SK-N-SH treated with all-trans-retinoic acid at 6 μM for 48 hours (cell line): ENCODE data around the gene USP15.
"Not testable (repeated sequence)": the region's sequence is repeated elsewhere in the genome, so short reads cannot be mapped to it uniquely, and the experiment has no call there.

Experiments
- CREB5 ChIP-seq: fragments of 250-450 bp; sonication (Bioruptor Pico); IDR thresholded peaks from 2 replicates; pipeline ENCODE4 v1.5.1; 2020; ENCODE audit warnings: low read depth, mild to moderate bottlenecking, moderate library complexity
- CSRNP3 ChIP-seq: fragments of 250-450 bp; sonication (Bioruptor Pico); IDR thresholded peaks from 2 replicates; pipeline ENCODE4 v1.5.1; 2021; ENCODE audit warnings: mild to moderate bottlenecking, moderate library complexity
- ESRRG ChIP-seq: fragments of 250-450 bp; sonication (Bioruptor Pico); IDR thresholded peaks from 2 replicates; pipeline ENCODE4 v1.6.1; 2021; ENCODE audit warnings: mild to moderate bottlenecking
- GLIS3 ChIP-seq: fragments of 250-450 bp; sonication (Bioruptor Pico); IDR thresholded peaks from 2 replicates; pipeline ENCODE4 v1.5.0; 2020; ENCODE audit warnings: mild to moderate bottlenecking, moderate library complexity
- PATZ1 ChIP-seq: fragments of 250-450 bp; sonication (Bioruptor Pico); IDR thresholded peaks from 2 replicates; pipeline ENCODE4 v1.8.0; 2020; ENCODE audit warnings: mild to moderate bottlenecking, moderate library complexity, borderline replicate concordance
- PPARA ChIP-seq: fragments of 250-450 bp; sonication (Bioruptor Pico); IDR thresholded peaks from 2 replicates; pipeline ENCODE4 v1.5.0; 2020; ENCODE audit warnings: mild to moderate bottlenecking, borderline replicate concordance
- ZFP3 ChIP-seq: fragments of 250-450 bp; sonication (Bioruptor Pico); IDR thresholded peaks from 2 replicates; pipeline ENCODE4 v1.5.0; 2020; ENCODE audit warnings: mild to moderate bottlenecking, moderate library complexity
- ZNF70 ChIP-seq: fragments of 450-650 bp; formaldehyde crosslinking; IDR thresholded peaks from 2 replicates; pipeline ENCODE4 v1.5.0; 2020; ENCODE audit warnings: mild to moderate bottlenecking, moderate library complexity
- ZNF8 ChIP-seq: fragments of 450-650 bp; formaldehyde crosslinking; IDR thresholded peaks from 2 replicates; pipeline ENCODE4 v1.5.0; 2020; ENCODE audit warnings: mild to moderate bottlenecking, moderate library complexity

- not testable (repeated sequence) for TF ChIP-seq ZNF8 (CRISPR knock-in tag); PPARA; CREB5 (CRISPR knock-in tag); ZNF70; GLIS3 (CRISPR knock-in tag); ESRRG (CRISPR knock-in tag); PATZ1; ZFP3 (CRISPR knock-in tag); CSRNP3 (CRISPR knock-in tag)
Measured at GRCh38 chr12:62364697-62365096, 104.5 kb downstream of the USP15 start.
